DOHH2 (cell line): ENCODE measurements around the gene UBR2.

Source experiments
- EZH2phosphoT487 ChIP-seq: fragments of 200-600 bp; sonication (generic); IDR thresholded peaks from 2 replicates; pipeline ENCODE4 v1.6.1; 2017; ENCODE audit warnings: borderline replicate concordance, mild to moderate bottlenecking, antibody characterized with exemption, low read length, moderate library complexity, mixed read lengths
- TF ChIP-seq, protein P1 (sequence below): fragments of 200-600 bp; sonication (generic); IDR thresholded peaks from one replicate; pipeline ENCODE4 v1.5.1; 2014; ENCODE audit warnings: antibody characterized with exemption, mild to moderate bottlenecking, low read depth, low read length; ENCODE audit not compliant: poor library complexity, severe bottlenecking

DNA sequence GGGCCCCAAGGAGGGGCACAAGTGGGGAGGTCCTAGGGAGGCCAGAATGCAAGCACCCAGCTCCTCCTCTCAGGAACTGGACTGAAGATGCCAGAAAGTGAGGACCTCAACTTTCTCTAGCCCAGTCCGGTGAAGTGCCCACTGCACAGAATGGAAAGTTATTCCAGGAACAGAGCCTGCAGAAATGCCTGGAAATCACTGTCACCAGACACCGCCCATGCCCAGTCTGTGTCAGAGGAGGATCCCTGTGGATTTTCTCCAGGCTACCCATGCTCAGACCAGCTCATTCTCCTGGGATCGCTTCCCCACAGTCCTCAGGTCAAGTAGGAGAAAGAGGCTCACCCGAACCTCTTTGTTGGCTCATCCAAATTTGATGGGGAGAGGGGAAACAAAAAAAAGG lies 152.0 kb downstream of the UBR2 start:
- TF ChIP-seq, protein P1, sequence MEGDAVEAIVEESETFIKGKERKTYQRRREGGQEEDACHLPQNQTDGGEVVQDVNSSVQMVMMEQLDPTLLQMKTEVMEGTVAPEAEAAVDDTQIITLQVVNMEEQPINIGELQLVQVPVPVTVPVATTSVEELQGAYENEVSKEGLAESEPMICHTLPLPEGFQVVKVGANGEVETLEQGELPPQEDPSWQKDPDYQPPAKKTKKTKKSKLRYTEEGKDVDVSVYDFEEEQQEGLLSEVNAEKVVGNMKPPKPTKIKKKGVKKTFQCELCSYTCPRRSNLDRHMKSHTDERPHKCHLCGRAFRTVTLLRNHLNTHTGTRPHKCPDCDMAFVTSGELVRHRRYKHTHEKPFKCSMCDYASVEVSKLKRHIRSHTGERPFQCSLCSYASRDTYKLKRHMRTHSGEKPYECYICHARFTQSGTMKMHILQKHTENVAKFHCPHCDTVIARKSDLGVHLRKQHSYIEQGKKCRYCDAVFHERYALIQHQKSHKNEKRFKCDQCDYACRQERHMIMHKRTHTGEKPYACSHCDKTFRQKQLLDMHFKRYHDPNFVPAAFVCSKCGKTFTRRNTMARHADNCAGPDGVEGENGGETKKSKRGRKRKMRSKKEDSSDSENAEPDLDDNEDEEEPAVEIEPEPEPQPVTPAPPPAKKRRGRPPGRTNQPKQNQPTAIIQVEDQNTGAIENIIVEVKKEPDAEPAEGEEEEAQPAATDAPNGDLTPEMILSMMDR = no peak
- TF ChIP-seq EZH2phosphoT487 = no peak
